ENCODE results near the gene TPM1. TPM values are rescaled to one million over a fixed set of nuclear protein-coding genes. Genes with fewer than 3 reads are reported as not detected.

The TPM1 gene
- total RNA-seq, 1 experiment from 2014 or later = 421 TPM

- H3K27ac Mint-ChIP-seq = no peak overlapping the region
- peaks cover 14% of the 10 kb centered on the region for H3K4me1 Mint-ChIP-seq
- TF ChIP-seq ZNF232 (CRISPR knock-in tag; IDR thresholded peaks at IDR 0.05) (no peak), E2F1 (CRISPR knock-in tag; IDR thresholded peaks at IDR 0.05) (no peak), PRRX2 (CRISPR knock-in tag; IDR thresholded peaks at IDR 0.05) (no peak), ZNF512 (CRISPR knock-in tag; IDR thresholded peaks at IDR 0.05; ENCODE audit: borderline replicate concordance) (no peak)
- H3K9me3 Mint-ChIP-seq = no peaks in the 10 kb centered on the region
- no peak overlapping the region for H3K4me3 Mint-ChIP-seq
- DNase-seq (ENCODE audit: low spot score) (peak; percentile 34), ATAC-seq (peak; percentile 85)
- ChIA-PET POLR2A (no interaction called here), CTCF (interaction anchor here (0.6 to 1.3 kb wide), 3 partner anchors 44 to 480 kb away, joined by 4 to 11 read pairs (median 6); no protein-coding TSS in a partner anchor)
- H3K36me3 Mint-ChIP-seq = no peaks in the 10 kb centered on the region
- no peaks in the 10 kb centered on the region for H3K27me3 Mint-ChIP-seq (ENCODE audit: low read depth)
These were observed 38.3 kb upstream of the TPM1 start for GRCh38 chr15:63004211-63004610.

DNA sequence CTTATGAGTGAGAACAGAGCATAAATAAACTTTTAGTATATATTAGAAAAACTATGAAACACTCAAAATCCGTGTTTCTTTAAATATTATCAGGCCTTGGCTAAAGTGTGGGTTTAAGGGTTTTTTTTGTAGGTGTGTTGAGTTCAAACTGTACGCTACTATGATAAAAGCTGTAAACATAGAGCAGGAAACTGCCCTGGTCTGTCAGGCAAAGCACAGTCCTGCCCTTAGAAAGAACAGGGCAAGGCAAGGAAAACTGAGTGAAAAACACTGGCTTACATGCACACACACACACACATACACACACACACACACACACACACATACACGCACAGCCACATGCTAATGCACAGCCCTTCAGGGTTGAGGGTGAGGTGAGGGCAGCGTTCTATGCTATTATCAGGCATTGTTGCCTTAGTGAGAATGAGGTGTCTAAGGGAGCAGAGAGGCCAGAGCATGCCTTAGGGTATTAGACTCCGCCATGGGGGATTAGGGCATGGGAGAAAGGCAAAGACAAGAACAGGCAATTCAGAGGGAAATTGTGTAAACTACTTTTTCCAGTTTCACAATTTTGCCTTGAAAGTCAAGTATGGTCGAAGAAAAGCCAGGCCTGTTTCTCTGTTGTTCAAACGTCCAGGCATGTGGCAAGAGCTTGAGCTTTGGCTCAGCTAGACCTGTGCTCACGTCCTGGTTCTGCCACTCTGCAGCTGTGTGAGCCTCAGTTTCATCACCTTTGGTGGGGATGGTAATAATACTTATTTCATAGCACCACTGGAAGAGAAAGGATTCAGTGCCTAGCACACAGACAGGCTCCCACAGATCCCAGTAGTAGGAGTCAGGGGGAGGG is 36.3 kb upstream of the TPM1 start:
- Mint-ChIP-seq H3K4me1 (peaks cover 8% of the 10 kb centered on the region), H3K9me3 (no peaks in the 10 kb centered on the region), H3K27ac (no peak overlapping the region), H3K4me3 (no peak overlapping the region), H3K27me3 (ENCODE audit: low read depth) (no peaks in the 10 kb centered on the region), H3K36me3 (no peaks in the 10 kb centered on the region)
- CTCF ChIA-PET = interaction anchor here (1.6 kb wide), 1 partner anchor 42 kb away, joined by 5 read pairs; no protein-coding TSS in a partner anchor
- DNase-seq (ENCODE audit: low spot score) (no peak), ATAC-seq (no peak)
- POLR2A ChIA-PET = no interaction called here
- TF ChIP-seq, protein P1, sequence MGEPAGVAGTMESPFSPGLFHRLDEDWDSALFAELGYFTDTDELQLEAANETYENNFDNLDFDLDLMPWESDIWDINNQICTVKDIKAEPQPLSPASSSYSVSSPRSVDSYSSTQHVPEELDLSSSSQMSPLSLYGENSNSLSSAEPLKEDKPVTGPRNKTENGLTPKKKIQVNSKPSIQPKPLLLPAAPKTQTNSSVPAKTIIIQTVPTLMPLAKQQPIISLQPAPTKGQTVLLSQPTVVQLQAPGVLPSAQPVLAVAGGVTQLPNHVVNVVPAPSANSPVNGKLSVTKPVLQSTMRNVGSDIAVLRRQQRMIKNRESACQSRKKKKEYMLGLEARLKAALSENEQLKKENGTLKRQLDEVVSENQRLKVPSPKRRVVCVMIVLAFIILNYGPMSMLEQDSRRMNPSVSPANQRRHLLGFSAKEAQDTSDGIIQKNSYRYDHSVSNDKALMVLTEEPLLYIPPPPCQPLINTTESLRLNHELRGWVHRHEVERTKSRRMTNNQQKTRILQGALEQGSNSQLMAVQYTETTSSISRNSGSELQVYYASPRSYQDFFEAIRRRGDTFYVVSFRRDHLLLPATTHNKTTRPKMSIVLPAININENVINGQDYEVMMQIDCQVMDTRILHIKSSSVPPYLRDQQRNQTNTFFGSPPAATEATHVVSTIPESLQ (CRISPR knock-in tag; IDR thresholded peaks at IDR 0.05) = no peak
- TF ChIP-seq E2F4 (CRISPR knock-in tag; IDR thresholded peaks at IDR 0.05; ENCODE audit: borderline replicate concordance, low read depth) (no peak), MAX (CRISPR knock-in tag; IDR thresholded peaks at IDR 0.05) (no peak), ESRRA (CRISPR knock-in tag; IDR thresholded peaks at IDR 0.05; ENCODE audit: borderline replicate concordance) (no peak), ZNF219 (CRISPR knock-in tag; IDR thresholded peaks at IDR 0.05; ENCODE audit: borderline replicate concordance) (no peak), NR3C1 (CRISPR knock-in tag; conservative IDR thresholded peaks at IDR 0.05; ENCODE audit: low read depth) (no peak), SP1 (CRISPR knock-in tag; conservative IDR thresholded peaks at IDR 0.05) (no peak), ZNF396 (CRISPR knock-in tag; IDR thresholded peaks at IDR 0.05; ENCODE audit: borderline replicate concordance) (no peak), ZNF317 (CRISPR knock-in tag; IDR thresholded peaks at IDR 0.05; ENCODE audit: borderline replicate concordance, low read depth) (no peak), SMAD3 (CRISPR knock-in tag; IDR thresholded peaks at IDR 0.05; ENCODE audit: borderline replicate concordance) (no peak), RORB (CRISPR knock-in tag; IDR thresholded peaks at IDR 0.05) (no peak), ATF1 (CRISPR knock-in tag; IDR thresholded peaks at IDR 0.05) (no peak), CBFB (CRISPR knock-in tag; IDR thresholded peaks at IDR 0.05; ENCODE audit: low read depth) (no peak), USF1 (CRISPR knock-in tag; IDR thresholded peaks at IDR 0.05) (no peak)
- TF ChIP-seq, protein P2, sequence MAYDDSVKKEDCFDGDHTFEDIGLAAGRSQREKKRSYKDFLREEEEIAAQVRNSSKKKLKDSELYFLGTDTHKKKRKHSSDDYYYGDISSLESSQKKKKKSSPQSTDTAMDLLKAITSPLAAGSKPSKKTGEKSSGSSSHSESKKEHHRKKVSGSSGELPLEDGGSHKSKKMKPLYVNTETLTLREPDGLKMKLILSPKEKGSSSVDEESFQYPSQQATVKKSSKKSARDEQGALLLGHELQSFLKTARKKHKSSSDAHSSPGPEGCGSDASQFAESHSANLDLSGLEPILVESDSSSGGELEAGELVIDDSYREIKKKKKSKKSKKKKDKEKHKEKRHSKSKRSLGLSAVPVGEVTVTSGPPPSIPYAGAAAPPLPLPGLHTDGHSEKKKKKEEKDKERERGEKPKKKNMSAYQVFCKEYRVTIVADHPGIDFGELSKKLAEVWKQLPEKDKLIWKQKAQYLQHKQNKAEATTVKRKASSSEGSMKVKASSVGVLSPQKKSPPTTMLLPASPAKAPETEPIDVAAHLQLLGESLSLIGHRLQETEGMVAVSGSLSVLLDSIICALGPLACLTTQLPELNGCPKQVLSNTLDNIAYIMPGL (CRISPR knock-in tag; IDR thresholded peaks at IDR 0.05) = no peak
- TF ChIP-seq, protein P3, sequence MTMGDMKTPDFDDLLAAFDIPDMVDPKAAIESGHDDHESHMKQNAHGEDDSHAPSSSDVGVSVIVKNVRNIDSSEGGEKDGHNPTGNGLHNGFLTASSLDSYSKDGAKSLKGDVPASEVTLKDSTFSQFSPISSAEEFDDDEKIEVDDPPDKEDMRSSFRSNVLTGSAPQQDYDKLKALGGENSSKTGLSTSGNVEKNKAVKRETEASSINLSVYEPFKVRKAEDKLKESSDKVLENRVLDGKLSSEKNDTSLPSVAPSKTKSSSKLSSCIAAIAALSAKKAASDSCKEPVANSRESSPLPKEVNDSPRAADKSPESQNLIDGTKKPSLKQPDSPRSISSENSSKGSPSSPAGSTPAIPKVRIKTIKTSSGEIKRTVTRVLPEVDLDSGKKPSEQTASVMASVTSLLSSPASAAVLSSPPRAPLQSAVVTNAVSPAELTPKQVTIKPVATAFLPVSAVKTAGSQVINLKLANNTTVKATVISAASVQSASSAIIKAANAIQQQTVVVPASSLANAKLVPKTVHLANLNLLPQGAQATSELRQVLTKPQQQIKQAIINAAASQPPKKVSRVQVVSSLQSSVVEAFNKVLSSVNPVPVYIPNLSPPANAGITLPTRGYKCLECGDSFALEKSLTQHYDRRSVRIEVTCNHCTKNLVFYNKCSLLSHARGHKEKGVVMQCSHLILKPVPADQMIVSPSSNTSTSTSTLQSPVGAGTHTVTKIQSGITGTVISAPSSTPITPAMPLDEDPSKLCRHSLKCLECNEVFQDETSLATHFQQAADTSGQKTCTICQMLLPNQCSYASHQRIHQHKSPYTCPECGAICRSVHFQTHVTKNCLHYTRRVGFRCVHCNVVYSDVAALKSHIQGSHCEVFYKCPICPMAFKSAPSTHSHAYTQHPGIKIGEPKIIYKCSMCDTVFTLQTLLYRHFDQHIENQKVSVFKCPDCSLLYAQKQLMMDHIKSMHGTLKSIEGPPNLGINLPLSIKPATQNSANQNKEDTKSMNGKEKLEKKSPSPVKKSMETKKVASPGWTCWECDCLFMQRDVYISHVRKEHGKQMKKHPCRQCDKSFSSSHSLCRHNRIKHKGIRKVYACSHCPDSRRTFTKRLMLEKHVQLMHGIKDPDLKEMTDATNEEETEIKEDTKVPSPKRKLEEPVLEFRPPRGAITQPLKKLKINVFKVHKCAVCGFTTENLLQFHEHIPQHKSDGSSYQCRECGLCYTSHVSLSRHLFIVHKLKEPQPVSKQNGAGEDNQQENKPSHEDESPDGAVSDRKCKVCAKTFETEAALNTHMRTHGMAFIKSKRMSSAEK (CRISPR knock-in tag; IDR thresholded peaks at IDR 0.05; ENCODE audit: borderline replicate concordance) = no peak
